Measurements from ENCODE around the gene PCDH10.
"Not testable (repeated sequence)": the region's sequence is repeated elsewhere in the genome, so short reads cannot be mapped to it uniquely, and the experiment has no call there.

The PCDH10 gene

DNA sequence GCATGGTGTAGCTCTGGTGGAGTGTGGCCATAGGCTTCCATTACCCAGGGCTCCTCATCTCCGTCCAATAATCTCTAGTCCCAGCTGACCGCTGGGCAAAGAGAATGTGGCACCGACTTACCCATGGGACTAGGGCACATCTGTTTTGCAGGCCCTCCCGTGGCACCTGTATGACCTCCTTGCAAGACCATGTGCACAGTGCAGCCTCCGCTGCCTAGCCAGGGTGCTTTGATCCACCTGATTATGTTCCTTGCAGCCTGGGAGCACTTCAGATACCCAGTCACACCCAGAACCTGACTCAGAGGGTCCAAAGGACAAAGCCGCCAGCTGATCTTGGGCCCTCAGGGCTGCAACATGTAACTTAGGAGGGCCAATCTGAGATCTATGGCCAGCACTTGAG is 84.8 kb downstream of the PCDH10 start:
- Mint-ChIP-seq H3K4me3 (no peak overlapping the region), H3K36me3 (ENCODE audit: low read depth) (no peaks in the 10 kb centered on the region), H3K9me3 (no peaks in the 10 kb centered on the region), H3K27me3 (no peaks in the 10 kb centered on the region), H3K4me1 (ENCODE audit: low read depth) (no peaks in the 10 kb centered on the region), H3K27ac (no peak overlapping the region)
- intact Hi-C loops (cut with micrococcal nuclease): no loop called here

DNA sequence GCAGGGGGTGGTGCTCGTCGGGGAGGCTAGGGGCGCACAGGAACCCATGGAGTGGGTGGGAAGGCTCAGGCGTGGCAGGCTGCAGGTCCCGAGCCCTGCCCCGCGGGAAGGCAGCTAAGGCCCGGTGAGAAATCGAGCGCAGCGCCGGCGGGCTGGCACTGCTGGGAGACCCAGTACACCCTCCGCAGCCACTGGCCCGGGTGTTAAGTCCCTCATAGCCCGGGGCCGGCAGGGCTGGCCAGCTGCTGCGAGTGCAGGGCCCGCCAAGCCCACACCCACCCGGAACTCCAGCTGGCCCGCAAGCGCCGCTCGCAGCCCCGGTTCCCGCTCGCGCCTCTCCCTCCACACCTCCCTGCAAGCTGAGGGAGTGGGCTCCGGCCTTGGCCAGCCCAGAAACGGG is 91.4 kb downstream of the PCDH10 start:
- H3K9me3 Mint-ChIP-seq; H3K4me1 Mint-ChIP-seq (ENCODE audit: low read depth); H3K4me3 Mint-ChIP-seq; H3K27me3 Mint-ChIP-seq; H3K27ac Mint-ChIP-seq; H3K36me3 Mint-ChIP-seq (ENCODE audit: low read depth); intact Hi-C loops (cut with micrococcal nuclease): not testable (repeated sequence)

All from dendritic cell treated with granulocyte-macrophage colony-stimulating factor and Interleukin-4, amounts not matched to agents 40 ng/mL and 50 ng/mL, for 4 days (primary cell).